ENCODE results near the gene PRSS27. TPM values are rescaled to one million over a fixed set of nuclear protein-coding genes. Genes with fewer than 3 reads are reported as not detected.
A peak's percentile ranks its signal among the peaks of the same experiment; 100 is the strongest.
"Not testable (repeated sequence)": the region's sequence is repeated elsewhere in the genome, so short reads cannot be mapped to it uniquely, and the experiment has no call there.

Gene PRSS27
- total RNA-seq, 3 donors from 2014 or later (not counting 1 experiment from before 2014, with no cell fraction given) = 0.42 to 1.3 (median 1.2) TPM

DNA sequence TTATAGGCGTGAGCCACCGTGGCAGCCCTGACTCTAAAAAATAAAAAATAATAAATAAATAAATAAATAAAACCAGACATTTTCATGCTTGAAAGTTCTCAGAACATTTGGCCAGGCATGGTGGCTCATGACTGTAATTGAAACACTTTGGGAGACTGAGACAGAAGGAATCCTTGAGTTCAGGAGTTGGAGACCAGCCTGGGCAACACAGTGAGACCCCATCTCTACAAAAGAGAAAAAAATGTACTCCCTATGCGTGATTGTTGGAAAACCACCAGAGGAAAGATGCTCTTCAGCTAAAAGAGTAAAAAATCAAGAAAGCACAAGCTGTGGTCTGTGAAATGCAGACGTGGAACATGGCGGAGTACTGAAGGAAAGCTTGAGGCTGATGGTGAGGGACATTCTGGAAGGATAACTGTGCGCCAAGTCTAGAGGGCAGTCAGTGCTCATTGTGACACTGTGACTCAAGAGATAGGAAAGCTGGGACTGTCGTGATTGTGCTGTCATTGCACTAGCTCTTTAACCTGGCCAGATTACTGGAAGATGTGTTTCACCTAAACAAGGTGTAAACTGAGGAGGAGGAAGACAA lies 4.2 kb upstream of the PRSS27 start:
- H3K9me3 ChIP-seq (ENCODE audit: control insufficient read depth, insufficient read depth, low read length) = no peaks in the 10 kb centered on the region
- intact Hi-C loops (cut with micrococcal nuclease) = loop anchor here (5.0 kb wide), 1 partner anchor 42 kb away; the partner anchor contains the start of gene KCTD5
- Mint-ChIP-seq H3K9me3 (no peaks in the 10 kb centered on the region), H3K27me3 (ENCODE audit: low read depth in 2 of 2) (peaks cover 4 to 7% of the 10 kb centered on the region in 2 donors), H3K27ac (no peak overlapping the region), H3K36me3 (no peaks in the 10 kb centered on the region), H3K4me3 (no peak overlapping the region), H3K4me1 (no peaks in the 10 kb centered on the region)
- peaks cover 11% of the 10 kb centered on the region for H3K4me1 ChIP-seq (ENCODE audit: control insufficient read depth, insufficient read depth, low read length)
- TF ChIP-seq, protein P1, sequence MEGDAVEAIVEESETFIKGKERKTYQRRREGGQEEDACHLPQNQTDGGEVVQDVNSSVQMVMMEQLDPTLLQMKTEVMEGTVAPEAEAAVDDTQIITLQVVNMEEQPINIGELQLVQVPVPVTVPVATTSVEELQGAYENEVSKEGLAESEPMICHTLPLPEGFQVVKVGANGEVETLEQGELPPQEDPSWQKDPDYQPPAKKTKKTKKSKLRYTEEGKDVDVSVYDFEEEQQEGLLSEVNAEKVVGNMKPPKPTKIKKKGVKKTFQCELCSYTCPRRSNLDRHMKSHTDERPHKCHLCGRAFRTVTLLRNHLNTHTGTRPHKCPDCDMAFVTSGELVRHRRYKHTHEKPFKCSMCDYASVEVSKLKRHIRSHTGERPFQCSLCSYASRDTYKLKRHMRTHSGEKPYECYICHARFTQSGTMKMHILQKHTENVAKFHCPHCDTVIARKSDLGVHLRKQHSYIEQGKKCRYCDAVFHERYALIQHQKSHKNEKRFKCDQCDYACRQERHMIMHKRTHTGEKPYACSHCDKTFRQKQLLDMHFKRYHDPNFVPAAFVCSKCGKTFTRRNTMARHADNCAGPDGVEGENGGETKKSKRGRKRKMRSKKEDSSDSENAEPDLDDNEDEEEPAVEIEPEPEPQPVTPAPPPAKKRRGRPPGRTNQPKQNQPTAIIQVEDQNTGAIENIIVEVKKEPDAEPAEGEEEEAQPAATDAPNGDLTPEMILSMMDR (IDR thresholded peaks at IDR 0.05) = no peak
- no peaks in the 10 kb centered on the region for H3K36me3 ChIP-seq (ENCODE audit: control insufficient read depth, insufficient read depth, low read length)
- 79% methylated on average over 5 of the region's 7 CpGs for WGBS (ENCODE audit: insufficient coverage)
- H3K27ac ChIP-seq (ENCODE audit: low read length) = no peak overlapping the region
- ATAC-seq = no peak
- no peaks in the 10 kb centered on the region for H3K27me3 ChIP-seq (ENCODE audit: control insufficient read depth, insufficient read depth, low read length)
- no peak for DNase-seq
- H3K4me3 ChIP-seq (ENCODE audit: low read length) = no peak overlapping the region

DNA sequence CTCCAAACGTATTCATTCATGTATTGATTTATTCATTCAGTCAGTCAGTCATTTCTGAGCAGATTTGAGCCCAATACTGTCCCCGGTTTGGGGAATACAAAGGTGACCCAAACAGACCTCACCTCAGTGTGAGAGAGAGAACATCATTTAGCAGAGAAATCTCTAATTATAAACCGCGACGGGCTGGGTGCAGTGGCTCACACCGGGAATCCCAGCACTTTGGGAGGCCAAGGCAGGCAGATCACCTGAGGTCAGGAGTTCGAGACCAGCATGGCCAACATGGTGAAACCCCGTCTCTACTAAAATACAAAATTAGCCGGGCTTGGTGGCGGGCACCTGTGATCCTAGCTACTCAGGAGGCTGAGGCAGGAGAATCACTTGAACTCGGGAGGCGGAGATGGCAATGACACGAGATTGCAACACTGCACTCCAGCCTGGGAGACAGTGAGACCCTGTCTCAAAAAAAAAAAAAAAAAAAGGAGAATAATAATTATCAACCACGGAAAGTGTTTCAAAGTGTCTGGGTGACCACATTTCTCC lies 1.7 kb upstream of the PRSS27 start:
- intact Hi-C loops (cut with micrococcal nuclease) = loop anchor here (5.0 kb wide), 1 partner anchor 39 kb away; the partner anchor contains the start of gene KCTD5
- WGBS (ENCODE audit: insufficient coverage) = 41% methylated on average over 14 of the region's 14 CpGs
- peak overlapping the region; percentile 10 for H3K27ac ChIP-seq (ENCODE audit: low read length)
- not testable (repeated sequence) for H3K9me3 ChIP-seq (ENCODE audit: control insufficient read depth, insufficient read depth, low read length); H3K36me3 Mint-ChIP-seq; ATAC-seq; H3K27me3 ChIP-seq (ENCODE audit: control insufficient read depth, insufficient read depth, low read length); H3K36me3 ChIP-seq (ENCODE audit: control insufficient read depth, insufficient read depth, low read length); H3K9me3 Mint-ChIP-seq; DNase-seq; H3K27me3 Mint-ChIP-seq (ENCODE audit: low read depth in 2 of 2); H3K4me1 Mint-ChIP-seq
- peaks cover 11% of the 10 kb centered on the region for H3K4me1 ChIP-seq (ENCODE audit: control insufficient read depth, insufficient read depth, low read length)
- peak overlapping the region; percentile 5 for H3K4me3 ChIP-seq (ENCODE audit: low read length)
- H3K4me3 Mint-ChIP-seq = peak overlapping the region; percentile 73
- H3K27ac Mint-ChIP-seq = peak overlapping the region in 1 of 2 donors; percentile 83

DNA sequence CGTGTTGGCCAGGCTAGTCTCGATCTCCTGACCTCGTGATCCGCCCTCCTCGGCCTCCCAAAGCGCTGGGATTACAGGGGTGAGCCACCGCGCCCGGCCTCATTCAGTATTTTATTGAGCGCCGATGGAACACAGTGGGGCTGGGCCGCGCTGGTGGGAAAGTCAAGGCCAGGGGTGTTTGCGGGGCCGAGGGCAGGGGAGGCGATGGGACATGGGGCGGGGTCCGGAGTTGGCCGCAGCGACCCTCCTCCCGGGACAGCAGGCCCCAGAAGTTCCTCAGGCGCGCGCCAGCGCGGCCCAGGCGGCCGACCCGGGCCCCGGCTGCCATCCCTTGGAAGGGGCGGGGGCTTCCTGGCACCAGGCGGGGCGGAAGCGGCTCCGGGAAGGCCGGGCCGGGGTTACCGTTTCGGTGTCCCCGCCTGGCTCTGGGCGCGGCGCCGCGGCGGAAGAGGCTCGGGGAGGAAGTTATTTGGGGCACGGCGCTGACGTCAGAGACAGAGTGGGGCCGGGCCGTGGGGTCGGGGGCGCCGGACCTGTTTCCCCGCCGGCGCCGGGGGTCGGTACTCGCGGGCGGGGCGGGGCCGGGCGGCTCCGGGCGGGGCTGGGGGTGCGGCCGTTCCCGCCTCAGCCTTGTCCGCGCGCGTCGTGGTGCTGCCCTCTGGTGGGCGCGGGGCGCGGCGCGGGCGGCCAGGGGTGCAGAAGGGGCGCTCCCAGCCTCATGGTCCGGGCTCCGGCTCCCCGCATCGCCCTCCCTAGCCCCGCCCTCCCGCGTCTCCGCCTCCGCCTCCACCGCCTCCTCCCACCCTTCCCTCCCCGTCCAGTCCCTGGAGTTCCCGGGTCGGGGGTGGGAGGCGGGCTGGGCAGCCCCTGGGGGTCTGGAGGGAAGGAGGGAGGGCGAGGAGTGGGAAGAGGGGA lies 952 bp upstream of the PRSS27 start:
- Mint-ChIP-seq H3K4me1 (no peaks in the 10 kb centered on the region), H3K4me3 (peak overlapping the region; percentile 73), H3K9me3 (no peaks in the 10 kb centered on the region), H3K27ac (peak overlapping the region in 1 of 2 donors; percentile 83), H3K27me3 (ENCODE audit: low read depth in 2 of 2) (peaks cover 4 to 7% of the 10 kb centered on the region in 2 donors), H3K36me3 (no peaks in the 10 kb centered on the region)
- intact Hi-C loops (cut with micrococcal nuclease) = loop anchor here (5.0 kb wide), 1 partner anchor 39 kb away; the partner anchor contains the start of gene KCTD5
- Histone ChIP-seq H3K4me1 (ENCODE audit: control insufficient read depth, insufficient read depth, low read length) (peaks cover 13% of the 10 kb centered on the region), H3K4me3 (ENCODE audit: low read length) (peak overlapping the region; percentile 48), H3K27me3 (ENCODE audit: control insufficient read depth, insufficient read depth, low read length) (no peaks in the 10 kb centered on the region), H3K27ac (ENCODE audit: low read length) (peak overlapping the region; percentile 29), H3K36me3 (ENCODE audit: control insufficient read depth, insufficient read depth, low read length) (no peaks in the 10 kb centered on the region), H3K9me3 (ENCODE audit: control insufficient read depth, insufficient read depth, low read length) (no peaks in the 10 kb centered on the region)
- WGBS (ENCODE audit: insufficient coverage) = 3% methylated on average over 89 of the region's 99 CpGs
- ATAC-seq (peak; percentile 92 to 96 (median 92)), DNase-seq (peak; percentile 79 to 93)
- TF ChIP-seq, protein P1 (IDR thresholded peaks at IDR 0.05) = peak; percentile 92

Data from natural killer cell (primary cell).